GM12878 (cell line): ENCODE results near the gene DCLK2. TPM values are rescaled to one million over a fixed set of nuclear protein-coding genes. Genes with fewer than 3 reads are reported as not detected.

Experiments used
- ATAC-seq: fragments of 200-7000 bp; cut with Tn5 transposase; 3 replicates; pipeline ENCODE4 v1.9.1; 2020; ENCODE audit warnings: mild to moderate bottlenecking, moderate library complexity
- BruUV-seq: library from RNA; stranded (reverse); fragments of 400-500 nt; replicated peaks from 2 replicates; lab custom pipeline; 2021; lab: Mats Ljungman, UMichigan
- CTCF ChIA-PET: fragments of 300-600 bp; sonication (Branson Sonifier 250); formaldehyde crosslinking; extraction: SDS; loops from one replicate; lab custom pipeline; 2021; ENCODE audit warnings: inconsistent platforms; lab: Yijun Ruan, JAX
- POLR2A ChIA-PET: fragments of 350-600 bp; formaldehyde crosslinking; extraction: SDS; loops from one replicate; lab custom pipeline; 2021; ENCODE audit warnings: inconsistent platforms; lab: Charles Lee
- RAD21 ChIA-PET: fragments of 300-600 bp; sonication (Branson Sonifier 250); formaldehyde crosslinking; loops from one replicate; lab custom pipeline; 2023; ENCODE audit warnings: antibody characterized with exemption; ENCODE audit not compliant: unreplicated experiment; lab: Charles Lee
- SMC1A ChIA-PET: fragments of 300-600 bp; sonication (Branson Sonifier 250); formaldehyde crosslinking; loops from one replicate; lab custom pipeline; 2023; ENCODE audit not compliant: unreplicated experiment, uncharacterized antibody; lab: Charles Lee
- DNase-seq: peaks from one replicate; pipeline ENCODE4 v3.0.0-alpha.2; 2011; ENCODE audit warnings: low read depth, low spot score
- FAIRE-seq: peaks from 3 replicates; lab custom pipeline; 2011; peaks lifted over from hg19 to GRCh38; lab: Jason Lieb, UNC
- H2AFZ ChIP-seq: 2 replicates; pipeline ENCODE4 v1.6.0; 2011; ENCODE audit warnings: low read depth, low read length, control low read depth; ENCODE audit not compliant: control insufficient read depth
- H3K27ac ChIP-seq: 2 replicates; pipeline ENCODE4 v1.5.1; 2011; ENCODE audit warnings: control low read depth; ENCODE audit not compliant: control insufficient read depth, insufficient read depth
- H3K27me3 ChIP-seq, 2 experiments: replicated peaks in 1 of 2; 2 replicates each; pipeline versions ENCODE4 v1.6.0 to v1.6.1; 2011; ENCODE audit warnings: low read length in 1 of 2; ENCODE audit not compliant: control insufficient read depth in 2 of 2, insufficient read depth in 2 of 2
- H3K36me3 ChIP-seq, 2 experiments: 2 replicates each; pipeline ENCODE4 v1.5.1; 2011; ENCODE audit warnings: low read length in 1 of 2; ENCODE audit not compliant: control insufficient read depth in 2 of 2, insufficient read depth in 2 of 2
- H3K4me1 ChIP-seq: 2 replicates; pipeline ENCODE4 v1.6.1; 2011; ENCODE audit warnings: mild to moderate bottlenecking, low read length, moderate library complexity, mixed read lengths; ENCODE audit not compliant: control insufficient read depth, insufficient read depth
- H3K4me2 ChIP-seq: 2 replicates; pipeline ENCODE4 v1.6.0; 2011; ENCODE audit warnings: control low read depth; ENCODE audit not compliant: control insufficient read depth, insufficient read depth
- H3K4me3 ChIP-seq: fragments of 200-600 bp; sonication (generic); 2 replicates; pipeline ENCODE4 v1.5.1; 2016
- H3K79me2 ChIP-seq: 2 replicates; pipeline ENCODE4 v1.6.0; 2011; ENCODE audit warnings: low read length; ENCODE audit not compliant: control insufficient read depth, insufficient read depth
- H3K9ac ChIP-seq: 2 replicates; pipeline ENCODE4 v1.8.0; 2011; ENCODE audit warnings: low read length, control low read depth, mixed read lengths; ENCODE audit not compliant: control insufficient read depth, insufficient read depth
- H3K9me3 ChIP-seq: replicated peaks from 3 replicates; pipeline ENCODE4 v1.5.1; 2011; ENCODE audit warnings: mild to moderate bottlenecking, low read length; ENCODE audit not compliant: control insufficient read depth, insufficient read depth
- H4K20me1 ChIP-seq: 2 replicates; pipeline ENCODE4 v1.6.0; 2011; ENCODE audit not compliant: control insufficient read depth, insufficient read depth
- RAD21 ChIP-seq: IDR thresholded peaks from 2 replicates; pipeline ENCODE4 v1.6.1; 2011; ENCODE audit warnings: mild to moderate bottlenecking, low read depth, low read length, moderate library complexity; ENCODE audit not compliant: insufficient read depth
- WGBS: methylation state at CpG from one replicate; pipeline ENCODE4 v1.1.6; 2016; ENCODE audit warnings: low lambda C conversion rate; ENCODE audit not compliant: insufficient replicate concordance, insufficient coverage; ENCODE audit errors: missing lambda C conversion rate; 5-methylcytosine and 5-hydroxymethylcytosine counted together
- in situ Hi-C: fragments of 300-500 bp; cut with MboI; formaldehyde crosslinking; loops from 9 replicates; pipeline ENCODE4 v1.14.3; 2018; ENCODE audit warnings: mixed read lengths
- intact Hi-C: fragments of 100-400 bp; cut with micrococcal nuclease; formaldehyde crosslinking; loops from one replicate; pipeline ENCODE4 v1.14.2; 2022; ENCODE audit not compliant: unreplicated experiment
- polyA plus RNA-seq, 11 experiments: library from polyadenylated mRNA; depleted of rRNA in 4 of 11; unstranded in 6 of 11; stranded (reverse) in 5 of 11; fragments of >200 nt; fragmentation: Nextera tagmentation in 4 of 11; fragmentation: Illumina TruSeq in 1 of 11; extraction: Ambion mirVana in 4 of 11; extraction: Trizol in 1 of 11; gene quantifications; 1 replicate in 1 of 11; 2 replicates in 10 of 11; pipeline versions ENCODE4 v1.2.1 to v1.2.3, GENCODE V29; 2011 to 2016; ENCODE audit warnings: inconsistent platforms in 2 of 11, missing spikeins in 2 of 11, low read depth in 1 of 11
- total RNA-seq, 4 experiments: library from RNA; depleted of rRNA in 3 of 4; stranded (reverse); fragments of >200 nt in 3 of 4; fragmentation: Illumina TruSeq in 1 of 4; extraction: Trizol in 1 of 4; gene quantifications; 2 replicates each; pipeline versions ENCODE4 v1.2.1 to v1.2.3, GENCODE V29; 2013 to 2021
- TF ChIP-seq, protein P1 (sequence below): fragments of 450-650 bp; IDR thresholded peaks from 2 replicates; pipeline ENCODE4 v1.6.1; 2017; ENCODE audit warnings: mild to moderate bottlenecking, low read depth, inconsistent platforms; ENCODE audit not compliant: poor library complexity, severe bottlenecking
- TF ChIP-seq, protein P2 (sequence below): IDR thresholded peaks from 2 replicates; pipeline ENCODE4 v1.6.1; 2012; ENCODE audit warnings: improper control_type of control experiment, low read depth, low read length; ENCODE audit not compliant: insufficient replicate concordance
- TF ChIP-seq, protein P3 (sequence below): fragments of 450-650 bp; formaldehyde crosslinking; IDR thresholded peaks from 2 replicates; pipeline ENCODE4 v1.5.0; 2022; ENCODE audit warnings: mild to moderate bottlenecking, missing genetic modification characterization
- TF ChIP-seq, protein P4 (sequence below): fragments of 150-350 bp; IDR thresholded peaks from 2 replicates; pipeline ENCODE4 v1.6.1; 2014; ENCODE audit warnings: mild to moderate bottlenecking, low read depth, low read length

Gene DCLK2
- total and polyA plus RNA-seq, 10 of the 15 experiments (the other 5 are each of a cell fraction or from before 2014, with no cell fraction given): not detected

DNA sequence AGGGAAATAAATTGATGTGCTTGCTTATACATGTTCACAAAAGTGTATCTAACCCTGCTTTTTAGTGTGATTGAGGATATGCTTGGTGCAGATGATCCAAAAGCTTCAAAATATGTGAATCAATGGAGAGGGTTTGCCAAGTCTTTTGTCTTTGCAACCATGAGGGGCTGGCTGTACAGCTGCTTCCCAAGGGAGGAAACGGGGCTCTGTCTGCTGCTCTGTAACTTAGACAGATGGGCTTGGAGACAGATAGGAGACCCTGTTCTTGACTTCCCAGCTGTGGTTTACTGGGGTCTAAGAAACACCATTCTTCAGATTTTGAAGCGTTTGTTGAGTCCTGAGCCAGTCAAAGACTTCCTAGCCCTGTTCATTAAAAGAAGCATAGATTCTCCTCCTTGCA lies 152.3 kb downstream of the DCLK2 start (continued):
- TF ChIP-seq, protein P1, sequence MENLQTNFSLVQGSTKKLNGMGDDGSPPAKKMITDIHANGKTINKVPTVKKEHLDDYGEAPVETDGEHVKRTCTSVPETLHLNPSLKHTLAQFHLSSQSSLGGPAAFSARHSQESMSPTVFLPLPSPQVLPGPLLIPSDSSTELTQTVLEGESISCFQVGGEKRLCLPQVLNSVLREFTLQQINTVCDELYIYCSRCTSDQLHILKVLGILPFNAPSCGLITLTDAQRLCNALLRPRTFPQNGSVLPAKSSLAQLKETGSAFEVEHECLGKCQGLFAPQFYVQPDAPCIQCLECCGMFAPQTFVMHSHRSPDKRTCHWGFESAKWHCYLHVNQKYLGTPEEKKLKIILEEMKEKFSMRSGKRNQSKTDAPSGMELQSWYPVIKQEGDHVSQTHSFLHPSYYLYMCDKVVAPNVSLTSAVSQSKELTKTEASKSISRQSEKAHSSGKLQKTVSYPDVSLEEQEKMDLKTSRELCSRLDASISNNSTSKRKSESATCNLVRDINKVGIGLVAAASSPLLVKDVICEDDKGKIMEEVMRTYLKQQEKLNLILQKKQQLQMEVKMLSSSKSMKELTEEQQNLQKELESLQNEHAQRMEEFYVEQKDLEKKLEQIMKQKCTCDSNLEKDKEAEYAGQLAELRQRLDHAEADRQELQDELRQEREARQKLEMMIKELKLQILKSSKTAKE: no peak
- TF ChIP-seq, protein P2, sequence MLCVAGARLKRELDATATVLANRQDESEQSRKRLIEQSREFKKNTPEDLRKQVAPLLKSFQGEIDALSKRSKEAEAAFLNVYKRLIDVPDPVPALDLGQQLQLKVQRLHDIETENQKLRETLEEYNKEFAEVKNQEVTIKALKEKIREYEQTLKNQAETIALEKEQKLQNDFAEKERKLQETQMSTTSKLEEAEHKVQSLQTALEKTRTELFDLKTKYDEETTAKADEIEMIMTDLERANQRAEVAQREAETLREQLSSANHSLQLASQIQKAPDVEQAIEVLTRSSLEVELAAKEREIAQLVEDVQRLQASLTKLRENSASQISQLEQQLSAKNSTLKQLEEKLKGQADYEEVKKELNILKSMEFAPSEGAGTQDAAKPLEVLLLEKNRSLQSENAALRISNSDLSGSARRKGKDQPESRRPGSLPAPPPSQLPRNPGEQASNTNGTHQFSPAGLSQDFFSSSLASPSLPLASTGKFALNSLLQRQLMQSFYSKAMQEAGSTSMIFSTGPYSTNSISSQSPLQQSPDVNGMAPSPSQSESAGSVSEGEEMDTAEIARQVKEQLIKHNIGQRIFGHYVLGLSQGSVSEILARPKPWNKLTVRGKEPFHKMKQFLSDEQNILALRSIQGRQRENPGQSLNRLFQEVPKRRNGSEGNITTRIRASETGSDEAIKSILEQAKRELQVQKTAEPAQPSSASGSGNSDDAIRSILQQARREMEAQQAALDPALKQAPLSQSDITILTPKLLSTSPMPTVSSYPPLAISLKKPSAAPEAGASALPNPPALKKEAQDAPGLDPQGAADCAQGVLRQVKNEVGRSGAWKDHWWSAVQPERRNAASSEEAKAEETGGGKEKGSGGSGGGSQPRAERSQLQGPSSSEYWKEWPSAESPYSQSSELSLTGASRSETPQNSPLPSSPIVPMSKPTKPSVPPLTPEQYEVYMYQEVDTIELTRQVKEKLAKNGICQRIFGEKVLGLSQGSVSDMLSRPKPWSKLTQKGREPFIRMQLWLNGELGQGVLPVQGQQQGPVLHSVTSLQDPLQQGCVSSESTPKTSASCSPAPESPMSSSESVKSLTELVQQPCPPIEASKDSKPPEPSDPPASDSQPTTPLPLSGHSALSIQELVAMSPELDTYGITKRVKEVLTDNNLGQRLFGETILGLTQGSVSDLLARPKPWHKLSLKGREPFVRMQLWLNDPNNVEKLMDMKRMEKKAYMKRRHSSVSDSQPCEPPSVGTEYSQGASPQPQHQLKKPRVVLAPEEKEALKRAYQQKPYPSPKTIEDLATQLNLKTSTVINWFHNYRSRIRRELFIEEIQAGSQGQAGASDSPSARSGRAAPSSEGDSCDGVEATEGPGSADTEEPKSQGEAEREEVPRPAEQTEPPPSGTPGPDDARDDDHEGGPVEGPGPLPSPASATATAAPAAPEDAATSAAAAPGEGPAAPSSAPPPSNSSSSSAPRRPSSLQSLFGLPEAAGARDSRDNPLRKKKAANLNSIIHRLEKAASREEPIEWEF: no peak

DNA sequence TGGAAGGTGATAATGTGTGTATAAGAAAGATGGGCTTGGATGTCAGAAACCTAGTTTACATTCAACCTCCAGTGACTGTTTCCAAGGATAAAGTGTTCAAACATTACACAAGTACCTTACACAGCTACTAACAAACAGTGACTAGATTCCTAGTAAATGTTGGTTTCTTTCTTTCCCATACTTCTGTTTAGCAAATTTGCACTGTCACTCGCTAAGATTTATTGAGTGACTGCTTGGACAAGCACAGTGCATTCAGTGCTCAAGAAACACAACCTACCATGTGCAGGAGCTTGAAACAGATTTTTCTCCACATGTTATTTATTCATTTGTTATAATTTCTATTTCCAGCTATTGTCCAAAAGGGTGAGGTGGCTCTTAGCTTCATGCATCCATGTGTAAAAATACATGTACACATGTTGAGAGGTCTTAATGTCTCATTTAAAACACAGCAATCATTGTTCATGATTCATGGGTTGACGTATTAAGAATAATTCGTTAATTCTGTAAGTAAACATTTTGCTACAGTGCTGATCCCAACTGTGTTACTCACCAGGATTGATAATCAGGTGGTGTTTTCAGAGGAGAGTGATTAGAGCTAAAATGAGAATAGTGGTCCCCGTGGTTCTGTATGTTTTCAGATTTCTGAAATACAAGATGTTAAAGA lies 153.0 kb downstream of the DCLK2 start:
- Histone ChIP-seq H3K36me3 (no peaks in the 10 kb centered on the region), H3K27me3 (peaks cover 0 to 3% of the 10 kb centered on the region in 2 experiments; a peak in 2 of 4 replicates), H2AFZ (no peak overlapping the region), H3K4me3 (no peak overlapping the region), H3K9ac (no peak overlapping the region), H3K9me3 (no peaks in the 10 kb centered on the region), H3K4me1 (no peaks in the 10 kb centered on the region), H3K4me2 (no peak overlapping the region), H4K20me1 (no peaks in the 10 kb centered on the region), H3K79me2 (no peaks in the 10 kb centered on the region), H3K27ac (no peak overlapping the region)
- no peak for TF ChIP-seq RAD21
- TF ChIP-seq, protein P3, sequence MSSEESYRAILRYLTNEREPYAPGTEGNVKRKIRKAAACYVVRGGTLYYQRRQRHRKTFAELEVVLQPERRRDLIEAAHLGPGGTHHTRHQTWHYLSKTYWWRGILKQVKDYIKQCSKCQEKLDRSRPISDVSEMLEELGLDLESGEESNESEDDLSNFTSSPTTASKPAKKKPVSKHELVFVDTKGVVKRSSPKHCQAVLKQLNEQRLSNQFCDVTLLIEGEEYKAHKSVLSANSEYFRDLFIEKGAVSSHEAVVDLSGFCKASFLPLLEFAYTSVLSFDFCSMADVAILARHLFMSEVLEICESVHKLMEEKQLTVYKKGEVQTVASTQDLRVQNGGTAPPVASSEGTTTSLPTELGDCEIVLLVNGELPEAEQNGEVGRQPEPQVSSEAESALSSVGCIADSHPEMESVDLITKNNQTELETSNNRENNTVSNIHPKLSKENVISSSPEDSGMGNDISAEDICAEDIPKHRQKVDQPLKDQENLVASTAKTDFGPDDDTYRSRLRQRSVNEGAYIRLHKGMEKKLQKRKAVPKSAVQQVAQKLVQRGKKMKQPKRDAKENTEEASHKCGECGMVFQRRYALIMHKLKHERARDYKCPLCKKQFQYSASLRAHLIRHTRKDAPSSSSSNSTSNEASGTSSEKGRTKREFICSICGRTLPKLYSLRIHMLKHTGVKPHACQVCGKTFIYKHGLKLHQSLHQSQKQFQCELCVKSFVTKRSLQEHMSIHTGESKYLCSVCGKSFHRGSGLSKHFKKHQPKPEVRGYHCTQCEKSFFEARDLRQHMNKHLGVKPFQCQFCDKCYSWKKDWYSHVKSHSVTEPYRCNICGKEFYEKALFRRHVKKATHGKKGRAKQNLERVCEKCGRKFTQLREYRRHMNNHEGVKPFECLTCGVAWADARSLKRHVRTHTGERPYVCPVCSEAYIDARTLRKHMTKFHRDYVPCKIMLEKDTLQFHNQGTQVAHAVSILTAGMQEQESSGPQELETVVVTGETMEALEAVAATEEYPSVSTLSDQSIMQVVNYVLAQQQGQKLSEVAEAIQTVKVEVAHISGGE (CRISPR knock-in tag): no peak
- TF ChIP-seq, protein P4, sequence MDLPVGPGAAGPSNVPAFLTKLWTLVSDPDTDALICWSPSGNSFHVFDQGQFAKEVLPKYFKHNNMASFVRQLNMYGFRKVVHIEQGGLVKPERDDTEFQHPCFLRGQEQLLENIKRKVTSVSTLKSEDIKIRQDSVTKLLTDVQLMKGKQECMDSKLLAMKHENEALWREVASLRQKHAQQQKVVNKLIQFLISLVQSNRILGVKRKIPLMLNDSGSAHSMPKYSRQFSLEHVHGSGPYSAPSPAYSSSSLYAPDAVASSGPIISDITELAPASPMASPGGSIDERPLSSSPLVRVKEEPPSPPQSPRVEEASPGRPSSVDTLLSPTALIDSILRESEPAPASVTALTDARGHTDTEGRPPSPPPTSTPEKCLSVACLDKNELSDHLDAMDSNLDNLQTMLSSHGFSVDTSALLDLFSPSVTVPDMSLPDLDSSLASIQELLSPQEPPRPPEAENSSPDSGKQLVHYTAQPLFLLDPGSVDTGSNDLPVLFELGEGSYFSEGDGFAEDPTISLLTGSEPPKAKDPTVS: no peak
- intact Hi-C loops (no loop called here), in situ Hi-C loops (no loop called here)
- POLR2A ChIA-PET: no interaction called here
- SMC1A ChIA-PET: interaction anchor here (1.0 kb wide), 2 partner anchors 11 to 50 kb away, joined by 3 to 4 read pairs; no protein-coding TSS in a partner anchor
- CTCF ChIA-PET: interaction anchor here (1.0 to 1.6 kb wide), 4 partner anchors 12 to 31 kb away, joined by 3 to 5 read pairs (median 5); no protein-coding TSS in a partner anchor
- ATAC-seq (no peak), FAIRE-seq (no peak), DNase-seq (no peak)
- BruUV-seq: no TSS peak
- RAD21 ChIA-PET: no interaction called here
- 28% methylated on average over 4 of the region's 4 CpGs for WGBS
